Measurements from ENCODE around the gene SEMA6A.

The SEMA6A gene

DNA sequence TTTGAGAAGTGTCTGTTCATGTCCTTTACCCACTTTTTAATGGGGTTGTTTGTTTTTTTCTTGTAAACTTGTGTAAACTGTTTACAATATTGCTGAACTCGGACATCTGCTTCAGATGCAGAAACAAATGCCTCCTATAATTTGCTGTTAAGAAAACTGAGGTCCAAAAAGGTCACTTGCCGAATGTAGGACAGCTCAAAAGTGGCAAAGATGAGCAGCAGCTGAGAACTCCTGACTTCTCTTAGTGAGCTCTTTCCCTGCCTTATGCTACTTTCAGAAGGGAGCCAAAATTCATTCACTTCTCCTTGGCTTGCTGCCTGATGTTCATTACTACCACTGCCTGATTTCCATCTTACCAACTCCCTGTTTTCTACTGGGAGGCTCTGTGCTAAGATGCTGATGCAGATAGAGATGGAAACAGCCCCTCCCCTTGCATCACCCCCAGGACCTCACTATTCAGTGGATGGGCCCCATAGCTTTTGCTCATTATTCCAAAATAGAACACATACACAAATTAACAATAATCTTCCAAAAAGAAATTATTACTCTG is 60.1 kb downstream of the SEMA6A start:
- in situ Hi-C loops (cut with MboI; ENCODE audit: low pct_unique_long_range_greater_than_20kb, low sequenced_read_pairs, unreplicated experiment), result no loop called here
- DNase-seq (ENCODE audit: low spot score), result no peak
- TF ChIP-seq, protein P1, sequence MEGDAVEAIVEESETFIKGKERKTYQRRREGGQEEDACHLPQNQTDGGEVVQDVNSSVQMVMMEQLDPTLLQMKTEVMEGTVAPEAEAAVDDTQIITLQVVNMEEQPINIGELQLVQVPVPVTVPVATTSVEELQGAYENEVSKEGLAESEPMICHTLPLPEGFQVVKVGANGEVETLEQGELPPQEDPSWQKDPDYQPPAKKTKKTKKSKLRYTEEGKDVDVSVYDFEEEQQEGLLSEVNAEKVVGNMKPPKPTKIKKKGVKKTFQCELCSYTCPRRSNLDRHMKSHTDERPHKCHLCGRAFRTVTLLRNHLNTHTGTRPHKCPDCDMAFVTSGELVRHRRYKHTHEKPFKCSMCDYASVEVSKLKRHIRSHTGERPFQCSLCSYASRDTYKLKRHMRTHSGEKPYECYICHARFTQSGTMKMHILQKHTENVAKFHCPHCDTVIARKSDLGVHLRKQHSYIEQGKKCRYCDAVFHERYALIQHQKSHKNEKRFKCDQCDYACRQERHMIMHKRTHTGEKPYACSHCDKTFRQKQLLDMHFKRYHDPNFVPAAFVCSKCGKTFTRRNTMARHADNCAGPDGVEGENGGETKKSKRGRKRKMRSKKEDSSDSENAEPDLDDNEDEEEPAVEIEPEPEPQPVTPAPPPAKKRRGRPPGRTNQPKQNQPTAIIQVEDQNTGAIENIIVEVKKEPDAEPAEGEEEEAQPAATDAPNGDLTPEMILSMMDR (IDR thresholded peaks at IDR 0.05; ENCODE audit: extremely low read depth, insufficient read depth, missing control alignments), result no peak

DNA sequence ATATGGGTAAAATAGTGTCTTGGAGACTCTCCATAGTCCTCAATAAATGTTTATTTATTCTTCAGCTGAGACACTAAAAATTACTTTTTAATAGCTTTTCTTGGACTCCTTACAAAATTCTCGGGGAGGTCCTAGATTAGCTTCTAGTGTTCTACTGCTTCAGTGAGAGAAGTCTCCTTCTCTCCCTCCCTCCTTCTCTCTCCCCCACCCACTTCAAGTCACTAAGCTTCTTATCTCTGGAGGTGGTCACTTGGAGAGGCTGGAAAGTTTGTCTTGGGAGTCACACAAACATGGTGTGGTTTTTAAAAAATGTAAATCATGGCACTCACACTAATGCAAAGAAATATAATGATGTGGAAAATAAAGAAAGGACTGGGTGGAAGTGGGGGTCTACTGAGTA is 64.1 kb downstream of the SEMA6A start:
- in situ Hi-C loops (cut with MboI; ENCODE audit: low pct_unique_long_range_greater_than_20kb, low sequenced_read_pairs, unreplicated experiment), result no loop called here
- no peak for DNase-seq (ENCODE audit: low spot score)
- TF ChIP-seq, protein P1 (IDR thresholded peaks at IDR 0.05; ENCODE audit: extremely low read depth, insufficient read depth, missing control alignments), result no peak

DNA sequence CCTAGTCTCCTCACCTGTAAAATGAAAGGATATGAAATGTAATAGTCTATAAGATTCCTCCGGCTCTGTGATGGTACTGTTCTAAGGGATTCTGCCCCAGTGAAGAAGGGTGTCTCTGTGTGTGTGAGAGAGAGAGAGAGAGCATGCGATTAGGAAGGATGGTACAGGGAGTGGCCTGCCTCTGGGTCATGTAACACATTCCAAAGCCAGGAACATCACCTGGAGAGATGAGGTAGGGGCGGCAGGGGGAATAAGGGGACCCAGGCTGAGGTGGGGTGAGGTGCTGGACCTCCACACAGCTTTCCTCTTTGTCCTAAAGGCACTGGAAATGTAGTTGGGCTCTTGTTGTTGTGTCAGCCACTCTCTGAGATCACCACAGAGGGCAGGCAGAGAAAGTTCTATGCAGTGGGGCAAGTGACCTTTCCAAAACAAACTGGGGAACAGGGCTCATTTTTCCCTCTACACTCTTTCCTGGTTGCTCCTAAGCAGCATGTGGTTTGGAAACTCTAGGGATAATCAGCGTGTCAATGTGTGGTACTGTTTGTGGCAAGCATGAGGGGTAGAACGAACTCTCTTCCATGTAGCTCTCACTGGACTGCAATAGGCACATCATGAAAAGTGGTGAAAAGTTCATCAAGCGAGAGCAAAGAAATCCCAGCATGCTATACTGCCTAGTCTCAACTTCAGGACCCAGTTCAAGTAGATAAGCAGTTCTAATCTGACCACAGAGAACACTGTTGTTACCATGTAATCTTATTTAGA is 65.0 kb downstream of the SEMA6A start:
- TF ChIP-seq, protein P1 (IDR thresholded peaks at IDR 0.05; ENCODE audit: extremely low read depth, insufficient read depth, missing control alignments), result no peak
- DNase-seq (ENCODE audit: low spot score), result no peak
- in situ Hi-C loops (cut with MboI; ENCODE audit: low pct_unique_long_range_greater_than_20kb, low sequenced_read_pairs, unreplicated experiment), result no loop called here

DNA sequence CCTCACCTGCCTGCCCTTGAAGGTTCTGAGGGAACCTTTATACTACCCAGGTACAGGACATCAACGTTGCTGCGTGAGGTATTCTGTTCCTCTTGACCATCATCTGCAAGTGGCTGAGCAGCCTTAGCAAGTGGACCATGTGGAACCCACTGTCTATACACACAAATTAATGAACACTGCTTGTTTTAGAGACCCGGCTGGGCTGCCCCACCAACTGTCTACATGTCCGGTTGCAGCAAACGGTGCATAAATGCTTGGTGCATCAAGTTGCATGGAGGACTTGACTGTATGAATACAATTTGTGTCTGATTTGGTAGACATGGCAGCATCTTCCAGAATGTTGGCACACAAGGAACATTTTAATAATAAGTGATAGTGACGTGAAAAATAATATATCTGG is 65.8 kb downstream of the SEMA6A start:
- TF ChIP-seq, protein P1 (IDR thresholded peaks at IDR 0.05; ENCODE audit: extremely low read depth, insufficient read depth, missing control alignments), result no peak
- DNase-seq (ENCODE audit: low spot score), result no peak
- in situ Hi-C loops (cut with MboI; ENCODE audit: low pct_unique_long_range_greater_than_20kb, low sequenced_read_pairs, unreplicated experiment), result no loop called here

DNA sequence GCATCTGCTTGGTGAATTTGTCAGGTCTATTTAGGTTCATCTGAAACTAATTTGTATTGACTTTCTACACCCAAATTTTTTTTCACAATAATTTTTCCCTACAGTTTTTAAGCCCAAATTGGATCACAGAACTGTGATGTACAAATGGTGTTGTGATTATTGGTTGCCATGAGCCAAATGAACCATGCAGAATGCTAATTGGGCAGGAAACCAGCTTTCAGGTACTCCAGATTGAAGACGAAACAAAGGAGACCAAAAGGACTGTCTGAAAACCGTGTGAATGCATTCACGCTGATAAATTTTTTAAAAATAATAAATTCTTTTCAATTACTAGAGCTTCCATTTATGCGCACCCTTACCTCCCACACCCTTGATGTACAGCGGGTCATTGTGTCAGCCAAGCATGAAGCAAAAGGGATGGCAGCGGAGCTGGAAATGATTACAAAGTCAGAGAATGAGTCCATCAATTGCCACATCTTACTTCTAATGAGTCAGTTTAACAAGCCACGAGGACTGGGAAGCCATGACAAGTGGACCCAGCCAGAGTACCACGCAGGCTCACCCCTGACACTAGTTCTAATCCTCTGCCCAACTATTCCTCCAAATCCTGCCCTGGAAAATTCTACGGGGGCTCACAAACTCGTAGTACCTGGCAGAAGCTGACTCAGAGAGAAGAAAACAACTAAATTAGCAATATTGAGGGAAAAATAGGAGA is 66.5 kb downstream of the SEMA6A start:
- in situ Hi-C loops (cut with MboI; ENCODE audit: low pct_unique_long_range_greater_than_20kb, low sequenced_read_pairs, unreplicated experiment), result no loop called here
- no peak for DNase-seq (ENCODE audit: low spot score)

DNA sequence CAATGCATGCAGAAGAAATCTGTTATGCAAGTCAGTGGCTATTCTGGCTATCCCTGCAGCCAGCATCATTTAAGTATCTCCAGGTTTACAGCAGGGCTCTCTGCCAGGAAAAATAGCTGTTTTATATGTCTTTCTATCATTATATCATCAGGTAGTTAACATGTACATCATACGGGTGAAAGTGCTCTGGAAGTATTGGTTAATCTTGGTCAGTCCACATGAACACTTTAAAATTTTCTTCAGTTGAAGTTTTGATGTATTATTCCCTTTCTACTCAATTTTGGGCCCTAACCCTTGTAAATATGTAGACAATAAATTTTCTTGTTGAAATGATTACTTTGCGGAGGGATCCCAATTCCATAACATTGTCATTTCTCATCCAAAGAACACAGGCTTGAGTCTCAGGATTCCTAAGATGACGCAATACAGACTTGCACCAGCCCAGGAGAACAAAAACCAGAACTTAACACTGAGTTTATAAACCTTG is 67.5 kb downstream of the SEMA6A start:
- TF ChIP-seq, protein P1 (IDR thresholded peaks at IDR 0.05; ENCODE audit: extremely low read depth, insufficient read depth, missing control alignments), result no peak
- in situ Hi-C loops (cut with MboI; ENCODE audit: low pct_unique_long_range_greater_than_20kb, low sequenced_read_pairs, unreplicated experiment), result no loop called here
- DNase-seq (ENCODE audit: low spot score), result no peak

More for the DNA sequence above, 66.5 kb downstream of the SEMA6A start:
- TF ChIP-seq, protein P1 (IDR thresholded peaks at IDR 0.05; ENCODE audit: extremely low read depth, insufficient read depth, missing control alignments), result no peak

Measured in GM13977 (cell line).